ENCODE measurements around the gene ANHX.
"Not testable (repeated sequence)": the region's sequence is repeated elsewhere in the genome, so short reads cannot be mapped to it uniquely, and the experiment has no call there.

The ANHX gene

GRCh38 chr12:133235401-133236112, at the start of gene ANHX:
Gene ANHX (minus strand): TSS chr12:133235877. CDS start chr12:133234356, 1,521 bp downstream.
- no peak for TF ChIP-seq CTCF (IDR thresholded peaks at IDR 0.05; ENCODE audit: low read depth, low read length)
- no peak for DNase-seq (ENCODE audit: extremely low read depth, low read depth)

GRCh38 chr12:133264668-133265067, 29.0 kb upstream of the ANHX start:
- DNase-seq (ENCODE audit: extremely low read depth, low read depth), result not testable (repeated sequence)

- DNase-seq (ENCODE audit: extremely low read depth, low read depth), result no peak
- TF ChIP-seq CTCF (IDR thresholded peaks at IDR 0.05; ENCODE audit: low read depth, low read length), result no peak
Observed at GRCh38 chr12:133264173-133264572, 28.5 kb upstream of the ANHX start.

- no peak for DNase-seq (ENCODE audit: extremely low read depth, low read depth)
- TF ChIP-seq CTCF (IDR thresholded peaks at IDR 0.05; ENCODE audit: low read depth, low read length), result no peak
Observed at GRCh38 chr12:133256321-133256720, 20.6 kb upstream of the ANHX start.

GRCh38 chr12:133255833-133256232, 20.2 kb upstream of the ANHX start:
- not testable (repeated sequence) for DNase-seq (ENCODE audit: extremely low read depth, low read depth)

- no peak for DNase-seq (ENCODE audit: extremely low read depth, low read depth)
- TF ChIP-seq CTCF (IDR thresholded peaks at IDR 0.05; ENCODE audit: low read depth, low read length), result no peak
Observed at GRCh38 chr12:133251732-133252131, 16.1 kb upstream of the ANHX start.

- no peak for TF ChIP-seq CTCF (IDR thresholded peaks at IDR 0.05; ENCODE audit: low read depth, low read length)
- DNase-seq (ENCODE audit: extremely low read depth, low read depth), result no peak
Observed at GRCh38 chr12:133236556-133236955, 879 bp upstream of the ANHX start.

GRCh38 chr12:133236144-133236543, 467 bp upstream of the ANHX start:
- no peak for DNase-seq (ENCODE audit: extremely low read depth, low read depth)
- no peak for TF ChIP-seq CTCF (IDR thresholded peaks at IDR 0.05; ENCODE audit: low read depth, low read length)

All from AG09319 (cell line).